Measurements from ENCODE around the gene CACNB2.

- TF ChIP-seq POLR2AphosphoS5 (IDR thresholded peaks at IDR 0.05; ENCODE audit: low read depth, low read length) (no peak), CTCF (IDR thresholded peaks at IDR 0.05) (no peak)
Observed at GRCh38 chr10:18400201-18400905, 260.1 kb downstream of the CACNB2 start.

Data from Panc1 (cell line).